A172 (cell line): Measurements from ENCODE around the gene BCL2L12. TPM values are rescaled to one million over a fixed set of nuclear protein-coding genes. Genes with fewer than 3 reads are reported as not detected.
A peak's percentile ranks its signal among the peaks of the same experiment; 100 is the strongest.

Experiments
- DNase-seq: peaks from one replicate; pipeline ENCODE4 v3.0.0-alpha.2; 2015; ENCODE audit warnings: low spot score
- total RNA-seq: library from RNA; depleted of rRNA; stranded (reverse); fragments of >200 nt; shearing (Covaris generic); gene quantifications from 2 replicates; pipeline ENCODE4 v1.2.3, GENCODE V29; 2014

The BCL2L12 gene
- total RNA-seq, 1 experiment from 2014 or later, result 21.8 TPM

DNA sequence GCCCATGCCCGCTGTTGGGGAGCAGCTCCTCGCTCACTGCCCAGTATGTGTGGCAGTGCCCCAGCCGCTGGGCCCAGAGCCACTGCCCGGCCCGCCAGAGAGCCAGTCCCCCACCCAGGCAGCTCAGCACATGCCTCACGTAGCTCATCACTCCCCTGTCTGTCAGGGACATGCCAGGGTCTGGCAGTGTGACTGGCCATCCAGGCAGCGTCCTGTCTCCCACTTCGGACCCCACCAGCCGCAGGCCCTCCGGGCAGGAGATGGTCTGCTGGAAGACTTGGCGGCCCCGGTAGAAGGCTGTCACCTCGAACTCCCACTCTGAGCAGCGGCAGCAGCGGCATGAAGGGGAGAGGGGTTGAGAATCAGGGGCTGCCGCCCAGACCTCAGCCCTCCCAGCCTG lies 3.7 kb upstream of the BCL2L12 start:
- no peak for DNase-seq

DNA sequence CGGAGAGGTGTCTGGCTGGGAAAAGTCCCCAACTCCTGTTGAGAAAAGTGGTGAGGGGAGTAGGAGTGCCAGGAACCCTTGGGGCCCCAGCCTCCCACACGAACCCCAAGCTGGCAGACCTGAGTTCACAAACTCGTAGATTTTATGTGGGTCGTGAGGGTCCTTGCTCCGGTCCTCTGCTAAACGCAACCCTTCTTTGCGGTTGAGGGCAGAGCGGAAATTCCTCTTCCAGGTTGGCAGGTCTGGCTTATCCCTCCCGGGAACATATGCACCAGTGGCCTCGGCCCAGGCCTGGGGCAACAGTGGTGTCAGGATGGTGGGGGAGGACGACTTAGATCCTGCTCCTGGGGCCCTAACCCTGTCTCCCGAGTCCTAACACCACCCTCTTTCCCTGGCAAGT lies 2.5 kb upstream of the BCL2L12 start:
- no peak for DNase-seq

DNA sequence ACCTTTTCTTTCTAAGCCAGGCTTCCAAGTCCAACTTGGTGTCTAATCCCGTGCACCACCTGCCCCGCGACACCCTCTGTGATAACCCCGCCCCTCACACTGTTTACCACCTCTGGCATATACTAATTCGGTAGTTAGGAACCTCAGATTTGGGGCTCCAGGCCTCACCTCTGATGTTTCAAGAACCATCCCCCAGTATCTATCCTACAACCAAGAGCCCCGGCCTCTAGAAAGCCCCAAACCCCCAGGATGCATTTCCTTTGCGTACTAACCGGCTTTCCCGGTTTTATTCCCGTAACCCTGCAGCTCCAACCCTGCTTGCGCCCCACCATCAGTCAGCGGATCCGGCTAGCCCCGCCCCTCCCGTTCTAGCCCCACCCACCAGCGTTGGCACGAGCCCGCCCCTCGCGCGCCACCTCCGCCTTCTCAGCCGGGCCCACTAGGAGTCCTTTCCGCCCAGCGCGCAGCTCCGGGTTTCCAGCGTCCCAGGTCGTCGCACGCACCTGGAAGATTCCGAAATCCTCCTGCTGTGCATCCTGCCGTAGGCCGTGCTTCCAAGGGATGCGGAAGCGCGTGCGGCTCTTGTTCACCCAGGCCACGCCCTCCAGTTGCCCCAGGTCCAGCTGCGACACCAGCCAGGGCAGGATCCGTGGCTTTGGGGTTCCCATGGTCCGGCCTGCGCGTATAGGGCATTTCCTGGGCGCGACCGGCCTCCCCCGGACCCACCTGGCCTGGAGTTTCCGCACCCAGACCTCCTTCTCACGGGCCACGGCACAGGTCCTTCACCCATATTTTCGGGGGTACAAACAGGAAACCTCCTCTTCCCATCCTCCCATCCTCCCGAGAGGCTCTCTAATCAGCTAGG lies 1.3 kb upstream of the BCL2L12 start:
- DNase-seq, result peak; percentile 74

DNA sequence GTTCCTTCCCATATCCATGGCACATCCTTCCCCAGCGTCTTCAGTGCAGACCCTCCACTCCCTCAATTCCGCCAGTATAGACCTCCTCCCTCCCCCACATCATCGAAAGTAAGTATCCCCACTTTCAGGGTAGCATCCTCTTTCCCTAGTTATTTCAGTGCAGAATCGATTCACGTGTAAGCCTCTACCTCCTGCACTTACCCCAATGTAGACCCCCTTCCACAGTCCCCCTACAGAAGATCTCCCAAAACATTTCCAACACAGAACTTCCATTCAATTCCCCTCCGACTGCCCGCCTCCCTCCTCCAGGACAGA lies 740 bp upstream of the BCL2L12 start:
- DNase-seq, result no peak

DNA sequence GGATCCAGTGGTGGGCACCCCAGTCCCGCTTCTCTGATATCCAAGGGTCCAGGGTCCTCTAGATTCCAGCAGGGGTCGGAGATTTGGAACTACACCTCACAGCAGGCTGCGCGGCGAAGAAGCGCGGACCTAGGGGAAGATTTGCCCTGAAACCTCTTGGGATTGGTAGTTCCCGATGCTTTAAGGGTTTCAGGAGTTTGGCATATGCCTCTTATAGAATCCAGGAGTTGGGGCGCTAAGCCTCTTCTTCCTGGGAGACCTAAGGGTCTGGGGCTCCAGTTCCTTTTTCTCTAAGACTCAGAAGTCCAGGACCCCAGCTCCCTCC lies 349 bp downstream of the BCL2L12 start:
- DNase-seq, result no peak

DNA sequence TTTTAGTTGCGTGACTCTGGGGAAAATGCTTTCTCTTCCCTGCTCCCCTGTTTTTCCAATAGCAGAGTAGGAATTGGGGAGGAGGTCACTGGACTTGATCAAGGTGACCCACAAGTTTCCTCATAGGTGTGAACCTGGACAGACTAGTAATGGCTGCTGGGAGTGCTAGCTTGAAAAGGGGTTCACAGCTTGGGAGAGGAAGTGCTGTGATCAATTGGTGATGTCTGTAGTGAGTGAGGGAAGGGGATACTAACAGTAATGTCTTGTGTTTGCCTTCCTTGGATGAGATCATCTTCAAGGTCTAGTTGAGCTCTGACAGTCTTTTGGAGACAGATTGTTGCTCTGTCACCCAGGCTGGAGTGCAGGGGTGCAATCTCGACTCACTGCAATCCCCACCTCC lies 1.7 kb downstream of the BCL2L12 start:
- no peak for DNase-seq

DNA sequence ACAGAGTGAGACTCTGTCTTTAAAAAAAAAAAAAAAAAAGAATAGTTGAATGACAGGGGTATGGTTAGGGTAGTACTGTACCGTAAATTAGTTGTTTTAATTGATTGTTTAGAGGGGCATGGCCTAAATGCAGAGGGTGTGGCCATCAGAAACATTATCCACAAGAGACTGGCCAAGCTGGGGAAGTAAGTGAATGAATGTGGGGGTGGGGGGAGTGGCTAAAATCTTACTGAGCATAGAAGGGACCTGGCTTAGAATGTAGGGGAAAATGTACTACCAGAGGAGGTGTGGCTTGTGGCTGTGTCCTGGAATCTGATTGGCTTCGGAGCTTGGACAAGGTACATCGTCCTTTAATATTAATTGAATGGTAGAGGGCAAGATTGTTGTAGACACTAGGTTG lies 3.8 kb downstream of the BCL2L12 start:
- no peak for DNase-seq

DNA sequence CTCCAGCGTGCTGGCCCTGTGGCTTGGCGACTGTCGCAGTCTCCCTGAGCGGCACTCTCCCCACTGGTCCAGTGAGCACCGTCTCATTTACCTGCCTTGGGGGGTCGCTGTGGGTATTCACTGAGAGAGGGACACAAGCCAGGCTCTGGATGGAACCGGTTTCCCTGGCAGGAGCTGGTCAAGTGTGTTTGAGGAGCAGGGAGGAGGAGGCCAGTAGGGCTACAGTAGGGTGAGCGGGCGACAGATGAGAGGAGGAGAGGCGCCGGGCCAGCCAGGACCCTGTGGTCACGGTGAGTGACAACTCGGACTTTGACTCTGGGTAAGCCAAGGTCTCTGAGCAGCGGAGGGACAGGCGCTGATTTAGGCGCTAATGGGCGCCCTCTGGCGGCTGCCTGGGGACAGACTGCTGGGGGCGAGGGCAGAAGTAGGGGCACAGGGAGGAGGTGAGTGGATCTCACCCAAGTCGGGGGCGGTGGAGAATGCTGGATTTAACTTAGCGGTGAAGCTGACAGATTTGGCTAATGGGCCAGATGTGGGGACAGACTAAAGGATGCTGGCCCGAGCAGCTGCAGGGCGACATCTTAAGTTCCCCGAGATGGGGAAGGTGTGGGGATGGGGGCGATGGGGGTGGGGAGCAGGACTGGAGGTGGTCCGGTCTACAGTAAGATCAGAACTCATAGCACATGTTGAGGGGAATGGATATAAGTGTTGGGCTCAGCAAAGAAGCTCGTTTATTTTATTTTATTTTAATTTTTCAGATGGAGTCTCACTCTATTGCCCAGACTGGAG lies 6.6 kb downstream of the BCL2L12 start:
- peak; percentile 59 for DNase-seq

DNA sequence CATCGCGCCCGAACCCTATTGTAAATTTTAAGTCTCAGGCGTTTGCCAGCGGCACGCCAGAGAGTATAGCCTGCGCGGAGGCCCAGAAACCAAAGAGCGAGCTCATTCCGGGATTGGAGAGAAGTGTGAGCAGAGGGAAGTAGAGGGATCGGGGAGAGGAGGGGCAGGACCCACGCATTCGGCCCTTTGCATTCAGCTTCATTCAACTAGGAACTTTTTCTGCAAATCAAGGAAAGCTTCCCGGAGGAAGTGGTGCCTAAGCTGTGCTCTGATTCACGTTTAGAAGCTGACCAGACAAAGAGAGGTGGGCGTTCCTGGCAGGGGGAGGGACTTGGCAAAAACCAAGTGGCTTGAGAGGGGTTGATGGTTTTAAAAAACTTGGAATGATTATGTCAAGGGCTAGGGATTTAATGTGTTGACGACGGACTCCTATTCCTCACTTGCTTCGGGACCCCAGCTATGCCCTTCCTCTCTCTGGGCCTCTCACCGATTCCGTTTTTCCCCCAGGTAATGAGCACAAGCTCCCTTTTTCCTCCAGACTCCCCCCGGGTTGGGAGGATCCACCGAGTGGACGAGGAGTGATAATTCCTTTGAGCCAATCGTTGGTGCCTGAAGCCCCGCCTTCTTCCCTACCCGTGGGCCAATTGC lies 10.5 kb downstream of the BCL2L12 start:
- peak; percentile 96 for DNase-seq

DNA sequence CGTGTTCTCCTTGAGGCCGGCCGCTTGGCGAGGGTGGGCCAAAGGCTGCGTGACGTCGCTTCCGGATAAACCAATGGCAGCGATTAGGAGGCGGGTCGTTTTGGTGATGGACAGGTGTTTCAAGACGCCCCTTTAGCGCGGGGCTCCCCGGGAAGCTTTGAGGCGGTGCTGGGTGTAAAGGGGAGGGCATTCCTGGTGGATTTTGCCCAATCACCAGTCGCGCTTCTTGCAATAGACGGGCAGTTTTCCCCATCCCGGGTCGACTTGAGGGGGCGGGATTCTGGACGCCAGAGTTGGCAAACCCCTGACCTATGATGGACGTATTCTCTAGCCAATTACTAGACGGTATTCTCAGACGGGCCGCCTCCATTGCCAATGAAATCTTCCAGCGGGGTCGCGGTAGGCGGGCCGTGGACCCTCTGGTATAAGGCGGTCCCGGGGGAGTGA lies 11.1 kb downstream of the BCL2L12 start:
- DNase-seq, result peak; percentile 100

DNA sequence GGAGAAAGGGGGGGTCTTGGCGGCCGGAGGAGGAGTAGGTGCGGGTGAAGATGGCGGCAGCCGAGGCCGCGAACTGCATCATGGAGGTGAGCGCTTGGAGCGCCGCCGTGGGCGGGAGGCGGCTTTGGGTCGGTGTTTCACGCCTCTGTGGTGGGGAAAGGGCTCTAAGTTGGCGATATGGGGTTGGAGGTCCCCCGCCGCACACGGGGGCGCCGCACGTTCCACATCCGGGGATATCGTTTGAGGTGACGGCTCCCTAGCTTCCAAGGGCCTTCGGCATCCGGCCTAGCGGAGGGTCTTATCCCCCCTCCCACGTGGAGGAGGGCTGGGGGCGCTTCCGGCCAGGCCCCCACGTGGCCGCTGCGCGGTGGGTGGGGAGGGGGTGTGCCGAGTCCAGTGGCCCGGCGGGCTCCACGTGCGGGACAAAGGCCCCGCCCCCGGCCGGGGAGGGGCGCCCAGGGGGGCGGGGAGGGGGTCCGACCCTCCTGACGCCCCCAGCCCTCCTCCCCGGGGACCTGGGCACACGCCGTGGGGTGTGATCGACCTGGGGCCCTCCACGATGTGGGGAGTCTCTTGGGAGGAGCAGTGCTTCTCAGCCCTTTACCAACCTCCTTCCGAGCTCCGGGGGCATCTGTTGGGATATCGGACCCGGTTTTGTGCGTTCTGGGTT lies 11.6 kb downstream of the BCL2L12 start, which contains the start of gene PRMT1:
Gene PRMT1 (plus strand): TSS at position 41 of the 670 bp plus-strand sequence. CDS start 10 bp downstream, at position 51.
- DNase-seq, result peak; percentile 19

DNA sequence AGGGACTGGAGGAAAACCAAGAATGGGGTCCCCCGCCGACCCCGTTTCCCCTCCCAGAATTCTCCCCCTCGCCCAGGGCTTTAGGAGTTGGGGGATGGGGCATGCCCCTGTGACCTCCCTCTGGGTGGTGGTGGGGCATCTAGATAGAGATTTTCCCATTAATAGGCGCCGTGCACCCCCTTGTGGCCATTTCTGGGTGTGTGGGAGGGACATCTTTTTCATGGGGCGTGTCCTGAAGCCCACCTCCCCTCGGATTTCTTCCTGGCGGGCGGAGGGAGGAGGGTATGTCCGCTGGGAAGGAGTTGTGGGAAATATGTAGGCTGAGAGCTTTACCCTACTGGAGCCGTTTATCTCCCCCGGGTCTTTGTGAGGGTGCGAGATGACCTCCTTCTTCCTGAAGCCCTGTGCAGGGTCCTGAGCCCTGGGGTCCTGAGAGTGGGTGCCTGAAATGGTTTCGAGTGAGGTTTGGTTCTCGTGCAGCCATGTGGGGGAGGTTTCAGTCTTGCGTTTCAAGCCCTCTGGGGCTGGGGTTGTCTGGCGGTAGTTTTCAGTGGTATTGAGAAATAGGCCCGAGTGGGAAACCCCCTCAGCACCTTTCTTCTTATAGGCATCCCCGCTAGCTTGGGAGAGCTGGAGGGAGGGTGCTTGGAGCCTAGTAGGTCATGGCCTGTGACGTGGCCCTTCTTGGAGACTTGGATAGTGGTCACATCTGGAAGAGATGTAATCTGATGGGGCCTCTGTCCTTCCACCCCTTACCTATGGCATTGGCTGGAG lies 12.4 kb downstream of the BCL2L12 start:
- DNase-seq, result peak; percentile 74

DNA sequence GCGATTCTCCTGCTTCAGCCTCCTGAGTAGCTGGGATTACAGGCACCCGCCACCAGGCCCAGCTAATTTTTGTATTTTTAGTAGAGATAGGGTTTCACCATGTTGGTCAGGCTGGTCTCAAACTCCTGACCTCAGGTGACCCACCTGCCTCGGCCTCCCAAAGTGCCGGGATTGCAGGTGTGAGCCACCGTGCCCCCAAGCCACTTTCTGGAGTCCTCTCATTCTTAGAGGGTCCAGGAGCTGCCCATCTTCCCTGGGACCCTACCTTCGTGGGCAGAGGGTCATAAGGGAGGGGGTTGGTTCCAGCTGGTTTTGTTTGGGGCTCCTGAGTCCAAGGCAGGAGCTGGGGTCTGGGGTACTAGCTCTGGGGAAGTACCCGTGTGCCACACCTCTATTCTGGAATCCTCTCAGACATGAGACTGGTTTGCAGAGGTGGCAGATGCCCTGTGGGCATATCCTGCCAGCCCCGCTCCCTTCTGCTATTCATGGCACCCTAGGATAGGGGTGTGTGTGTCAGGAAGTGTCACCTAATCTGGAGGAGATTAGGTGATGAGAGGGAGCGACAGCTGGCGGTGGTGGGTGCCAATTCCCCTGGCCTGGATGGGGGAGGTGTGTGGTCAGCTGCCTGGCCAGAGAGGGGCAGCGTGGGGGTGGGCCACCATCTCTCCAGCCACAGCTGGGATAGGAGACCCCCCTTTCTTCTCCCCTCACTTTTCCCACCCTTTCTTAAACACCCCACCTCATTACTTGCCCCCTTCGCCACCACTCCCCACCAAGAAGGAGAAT lies 13.4 kb downstream of the BCL2L12 start:
- DNase-seq, result no peak

DNA sequence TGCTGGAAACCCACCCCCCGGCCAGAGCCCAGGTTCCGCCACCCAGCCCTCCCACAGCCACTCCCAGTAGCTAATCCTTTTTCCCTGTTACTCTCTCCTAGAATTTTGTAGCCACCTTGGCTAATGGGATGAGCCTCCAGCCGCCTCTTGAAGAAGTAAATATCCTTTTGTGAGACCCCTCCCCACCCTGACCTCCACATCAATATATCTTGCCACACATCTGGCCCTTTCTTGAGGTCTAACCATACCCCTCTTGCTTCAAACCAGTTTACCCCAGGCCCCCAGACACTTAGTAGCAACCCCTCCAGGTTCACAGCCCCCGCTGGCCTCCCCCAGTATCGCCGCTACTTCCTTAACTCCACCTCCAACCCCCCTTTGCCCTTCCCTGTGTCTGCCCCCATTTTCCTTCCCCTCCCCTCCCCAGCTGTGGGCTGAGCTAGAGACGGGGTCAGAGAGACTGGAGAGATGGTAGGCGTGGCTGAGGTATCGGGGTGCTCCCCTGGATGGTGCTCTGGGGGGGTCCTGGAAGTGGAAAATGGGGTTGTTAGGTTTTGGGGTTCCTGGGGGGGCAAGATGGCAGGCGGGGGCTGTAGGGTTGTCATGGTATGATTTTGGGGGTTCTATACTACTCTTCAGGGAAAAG lies 14.2 kb downstream of the BCL2L12 start:
- DNase-seq, result no peak

DNA sequence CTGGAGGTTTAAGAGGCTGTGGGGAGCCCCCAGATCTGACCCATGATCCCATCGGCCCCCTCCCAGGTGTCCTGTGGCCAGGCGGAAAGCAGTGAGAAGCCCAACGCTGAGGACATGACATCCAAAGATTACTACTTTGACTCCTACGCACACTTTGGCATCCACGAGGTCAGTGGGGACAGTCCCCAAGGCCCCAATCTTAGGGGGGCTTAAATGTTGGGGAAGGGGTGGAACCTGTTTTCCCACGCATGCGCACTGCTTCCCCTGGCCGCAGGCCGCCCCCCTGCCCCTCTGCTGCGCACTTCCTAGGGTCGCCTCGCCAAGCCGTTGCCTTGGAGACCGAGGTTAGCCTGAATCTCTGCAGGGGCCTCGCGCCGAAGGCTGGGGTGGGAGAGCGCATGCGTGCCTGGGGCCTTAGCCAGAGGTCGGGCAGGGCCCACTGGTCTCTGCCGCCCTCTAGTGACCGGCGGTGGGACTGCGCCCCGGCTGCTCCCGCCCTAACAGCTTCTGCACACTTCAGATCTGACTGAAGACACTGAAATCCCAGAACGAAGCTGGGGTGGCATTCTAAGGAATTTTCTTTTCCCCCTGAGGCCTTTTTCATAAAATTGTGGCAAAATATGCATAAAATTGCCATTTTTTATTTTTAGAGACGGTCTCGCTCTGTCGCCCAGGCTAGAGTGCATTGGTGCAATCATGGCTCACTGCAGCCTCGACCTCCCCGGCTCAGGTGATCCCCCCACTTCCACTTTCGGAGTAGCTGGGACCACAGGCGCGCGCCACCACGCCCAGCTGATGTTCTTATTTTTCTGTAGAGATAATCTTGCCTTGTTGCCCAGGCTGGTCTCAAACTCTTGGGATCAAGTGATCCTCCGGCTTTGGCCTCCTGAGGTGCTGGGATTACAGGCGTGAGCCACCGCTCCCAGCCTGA lies 15.0 kb downstream of the BCL2L12 start:
- DNase-seq, result peak; percentile 82

DNA sequence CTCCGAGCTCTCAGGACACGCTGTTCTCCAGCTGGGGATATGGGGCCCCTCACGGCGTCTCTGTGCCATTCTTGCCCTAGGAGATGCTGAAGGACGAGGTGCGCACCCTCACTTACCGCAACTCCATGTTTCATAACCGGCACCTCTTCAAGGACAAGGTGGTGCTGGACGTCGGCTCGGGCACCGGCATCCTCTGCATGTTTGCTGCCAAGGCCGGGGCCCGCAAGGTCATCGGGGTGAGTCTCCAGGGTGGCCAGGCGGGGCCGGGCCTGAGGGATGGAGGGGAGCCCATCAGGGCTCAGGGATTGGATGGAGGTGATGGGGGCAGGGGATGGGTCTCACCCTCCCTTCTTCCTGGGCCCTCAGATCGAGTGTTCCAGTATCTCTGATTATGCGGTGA lies 16.1 kb downstream of the BCL2L12 start:
- DNase-seq, result no peak

DNA sequence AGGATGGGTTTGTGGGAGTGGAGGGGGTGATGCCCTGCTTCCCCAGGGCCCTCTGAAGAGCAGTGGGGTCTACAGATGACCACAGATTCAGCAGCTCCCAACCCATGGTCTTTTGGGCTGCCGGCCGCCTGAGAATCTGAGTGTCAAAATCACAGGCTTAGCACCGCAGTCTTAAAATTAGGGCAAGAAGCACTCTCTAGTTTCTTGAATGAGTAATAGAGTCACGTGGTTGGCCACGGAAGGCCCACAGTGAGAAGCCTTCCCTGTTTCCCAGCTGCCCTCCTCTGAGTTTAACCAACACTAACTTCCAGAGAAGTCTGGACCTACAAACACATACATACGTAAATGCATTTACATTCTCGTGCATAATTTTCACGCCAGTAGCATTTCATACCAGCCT lies 16.5 kb downstream of the BCL2L12 start:
- no peak for DNase-seq

DNA sequence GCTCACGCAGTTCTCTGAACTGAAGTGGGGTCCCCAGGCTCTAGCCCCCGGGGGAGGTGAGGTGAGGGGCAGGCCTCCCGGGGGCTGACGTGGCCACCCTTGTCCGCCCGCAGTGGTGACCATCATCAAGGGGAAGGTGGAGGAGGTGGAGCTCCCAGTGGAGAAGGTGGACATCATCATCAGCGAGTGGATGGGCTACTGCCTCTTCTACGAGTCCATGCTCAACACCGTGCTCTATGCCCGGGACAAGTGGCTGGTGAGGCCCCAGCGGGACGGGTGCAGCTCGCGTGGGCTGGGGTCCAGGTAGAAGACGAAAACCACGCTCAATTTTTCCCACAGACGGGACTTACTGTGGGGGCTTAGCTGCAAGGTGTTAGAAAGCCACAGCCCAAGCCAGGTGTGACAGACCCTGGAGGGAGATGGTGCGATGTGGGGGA lies 18.1 kb downstream of the BCL2L12 start:
- DNase-seq, result no peak
